Activated CD4-positive, alpha-beta memory T cell treated with anti-CD3 and anti-CD28 coated beads, Interleukin-2, amount 10 ng/mL, durations not matched to agents 7 days and 5 days (primary cell): Measurements from ENCODE around the gene CNBD2. TPM values are rescaled to one million over a fixed set of nuclear protein-coding genes. Genes with fewer than 3 reads are reported as not detected.
"Not testable (repeated sequence)": the region's sequence is repeated elsewhere in the genome, so short reads cannot be mapped to it uniquely, and the experiment has no call there.

Experiments used
- CTCF ChIA-PET: fragments of 350-600 bp; sonication (Branson Sonifier 250); formaldehyde crosslinking; loops from one replicate; lab custom pipeline; 2021; ENCODE audit warnings: antibody characterized with exemption, inconsistent platforms; lab: Charles Lee
- POLR2A ChIA-PET: fragments of 350-600 bp; sonication (Branson Sonifier 250); formaldehyde crosslinking; loops from one replicate; lab custom pipeline; 2021; ENCODE audit warnings: antibody characterized with exemption; lab: Charles Lee
- DNase-seq: peaks from one replicate; pipeline ENCODE4 v3.0.0-alpha.2; 2020
- H3K27ac Mint-ChIP-seq: one replicate; pipeline ENCODE4 v1.8.0; 2021; ENCODE audit warnings: mild to moderate bottlenecking, mixed read lengths
- H3K27me3 Mint-ChIP-seq: one replicate; pipeline ENCODE4 v1.8.0; 2021; ENCODE audit warnings: mixed read lengths
- H3K36me3 Mint-ChIP-seq: one replicate; pipeline ENCODE4 v1.8.0; 2021; ENCODE audit warnings: low read depth, mixed read lengths
- H3K4me1 Mint-ChIP-seq: one replicate; pipeline ENCODE4 v1.8.0; 2021; ENCODE audit warnings: mixed read lengths
- H3K4me3 Mint-ChIP-seq: one replicate; pipeline ENCODE4 v1.8.0; 2021; ENCODE audit warnings: mild to moderate bottlenecking, mixed read lengths
- H3K9me3 Mint-ChIP-seq: one replicate; pipeline ENCODE4 v1.8.0; 2021; ENCODE audit warnings: mixed read lengths
- total RNA-seq, 2 experiments: library from RNA; stranded (reverse); gene quantifications; one replicate each; pipeline ENCODE4 v1.2.3, GENCODE V29; 2021

CNBD2 gene
- total RNA-seq, 2 experiments from 2014 or later = 4.6 to 5.4 TPM

- H3K9me3 Mint-ChIP-seq = no peaks in the 10 kb centered on the region
- H3K4me1 Mint-ChIP-seq = peaks cover 4% of the 10 kb centered on the region
- POLR2A ChIA-PET = no interaction called here
- H3K4me3 Mint-ChIP-seq = no peak overlapping the region
- no peak for DNase-seq
- CTCF ChIA-PET = interaction anchor here (1.2 to 1.8 kb wide), 2 partner anchors 11 to 82 kb away, joined by 3 to 6 read pairs; no protein-coding TSS in a partner anchor
- H3K27ac Mint-ChIP-seq = no peak overlapping the region
- peaks cover 38% of the 10 kb centered on the region for H3K27me3 Mint-ChIP-seq
- no peaks in the 10 kb centered on the region for H3K36me3 Mint-ChIP-seq
These were observed 106.6 kb downstream of the CNBD2 start for GRCh38 chr20:36074983-36075382.

DNA sequence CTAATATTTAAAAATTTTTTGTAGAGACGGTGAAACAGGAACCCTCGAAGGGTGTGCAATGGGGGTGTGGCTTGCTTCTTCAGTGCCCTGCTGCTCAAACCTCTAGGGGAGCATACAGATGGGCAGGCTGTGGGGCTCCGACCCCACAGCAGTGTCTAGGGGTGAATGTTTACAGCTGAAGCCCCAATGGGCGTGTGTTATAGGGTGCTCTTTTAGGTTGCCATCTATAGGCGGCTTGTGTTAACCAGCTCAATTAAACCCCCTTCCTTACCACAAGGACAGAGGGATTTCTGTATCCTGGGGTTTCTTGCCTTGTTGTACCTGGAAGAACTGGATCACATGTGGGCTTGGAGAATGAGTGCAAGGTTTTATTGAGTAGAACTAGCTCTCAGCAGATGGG is 109.4 kb downstream of the CNBD2 start:
- CTCF ChIA-PET, H3K9me3 Mint-ChIP-seq, H3K36me3 Mint-ChIP-seq, POLR2A ChIA-PET, H3K4me3 Mint-ChIP-seq, H3K27ac Mint-ChIP-seq, H3K4me1 Mint-ChIP-seq, DNase-seq: not testable (repeated sequence)
- peaks cover 30% of the 10 kb centered on the region for H3K27me3 Mint-ChIP-seq

DNA sequence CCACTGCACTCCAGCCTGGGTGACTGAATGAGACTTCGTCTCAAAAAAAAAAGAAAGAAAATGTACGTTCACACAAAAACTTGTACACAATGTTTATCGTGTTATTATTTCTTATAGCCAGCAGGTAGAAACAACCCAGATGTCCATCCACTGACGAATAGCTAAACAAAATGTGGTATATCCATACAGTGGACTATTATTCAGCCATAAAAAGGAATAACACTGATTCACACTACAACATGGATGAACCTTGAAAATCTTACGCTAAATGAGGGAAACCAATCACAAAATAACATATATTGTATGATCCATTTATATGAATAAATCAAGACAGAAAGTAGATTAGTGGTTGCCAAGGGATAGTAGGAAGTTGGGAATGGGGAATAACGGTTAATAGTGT is 111.1 kb downstream of the CNBD2 start:
- ChIA-PET CTCF (interaction anchor here (1.2 kb wide), 1 partner anchor 87 kb away, joined by 3 read pairs; no protein-coding TSS in a partner anchor), POLR2A (no interaction called here)
- H3K36me3 Mint-ChIP-seq = no peaks in the 10 kb centered on the region
- no peak overlapping the region for H3K27ac Mint-ChIP-seq
- H3K27me3 Mint-ChIP-seq = peaks cover 25% of the 10 kb centered on the region
- H3K4me3 Mint-ChIP-seq = no peak overlapping the region
- DNase-seq = no peak
- no peaks in the 10 kb centered on the region for H3K9me3 Mint-ChIP-seq
- H3K4me1 Mint-ChIP-seq = peaks cover 6% of the 10 kb centered on the region

GRCh38 chr20:36079984-36080383 is 111.6 kb downstream of the CNBD2 start:
- DNase-seq, H3K27ac Mint-ChIP-seq, POLR2A ChIA-PET, H3K9me3 Mint-ChIP-seq, H3K4me3 Mint-ChIP-seq, CTCF ChIA-PET, H3K36me3 Mint-ChIP-seq, H3K4me1 Mint-ChIP-seq: not testable (repeated sequence)
- peaks cover 24% of the 10 kb centered on the region for H3K27me3 Mint-ChIP-seq

Other genes starting within 250 kb of the CNBD2 start
- 100 to 1,000 TPM; 318 to 331 TPM for gene RBM39, start 226.3 kb upstream of the CNBD2 start, total RNA-seq
- gene PHF20, start 196.6 kb upstream of the CNBD2 start, total RNA-seq = 10 to 100 TPM; 42.7 to 48.3 TPM
- gene SCAND1, start 14.1 kb upstream of the CNBD2 start, total RNA-seq = 10 to 100 TPM; 65.5 to 70.0 TPM
- gene EPB41L1, start 186.2 kb downstream of the CNBD2 start, total RNA-seq = under 1 TPM in 1 of 2 experiments, not detected in 1; 0.20 TPM